Liver (tissue), 9 donors: ENCODE measurements around the gene CLN6. TPM values are rescaled to one million over a fixed set of nuclear protein-coding genes. Genes with fewer than 3 reads are reported as not detected.
"Not testable (repeated sequence)": the region's sequence is repeated elsewhere in the genome, so short reads cannot be mapped to it uniquely, and the experiment has no call there.

Experiments used
- DNase-seq: peaks from one replicate; pipeline ENCODE4 v3.0.0-alpha.2; 2017; ENCODE audit warnings: low spot score
- H3K27ac ChIP-seq, 2 donors: one replicate each; pipeline ENCODE4 v1.7.0; 2013; ENCODE audit warnings: inconsistent platforms in 2 of 2, low read length in 2 of 2, control low read depth in 1 of 2, low read depth in 1 of 2, mild to moderate bottlenecking in 1 of 2
- H3K27me3 ChIP-seq, 4 donors: one replicate each; pipeline versions ENCODE4 v1.6.1 to v1.7.0; 2013; ENCODE audit warnings: low read length in 3 of 4, inconsistent platforms in 1 of 4, mild to moderate bottlenecking in 1 of 4, moderate library complexity in 1 of 4; ENCODE audit not compliant: control insufficient read depth in 4 of 4, insufficient read depth in 4 of 4
- H3K36me3 ChIP-seq, 4 donors: one replicate each; pipeline versions ENCODE4 v1.6.1 to v1.7.0; 2013; ENCODE audit warnings: low read length in 3 of 4, mild to moderate bottlenecking in 3 of 4, low read depth in 1 of 4, moderate library complexity in 1 of 4; ENCODE audit not compliant: control insufficient read depth in 4 of 4, insufficient read depth in 3 of 4
- H3K4me1 ChIP-seq, 4 donors: one replicate each; pipeline versions ENCODE4 v1.6.1 to v1.7.0; 2013; ENCODE audit warnings: low read length in 3 of 4, mild to moderate bottlenecking in 3 of 4, moderate library complexity in 1 of 4; ENCODE audit not compliant: control insufficient read depth in 4 of 4, insufficient read depth in 4 of 4
- H3K4me3 ChIP-seq, 3 donors: one replicate each; pipeline versions ENCODE4 v1.6.1 to v1.7.0; 2013; ENCODE audit warnings: low read length in 3 of 3, control low read depth in 1 of 3, low read depth in 1 of 3, mild to moderate bottlenecking in 1 of 3
- H3K9ac ChIP-seq, 2 donors: one replicate each; pipeline ENCODE4 v1.7.0; 2013; ENCODE audit warnings: low read length in 2 of 2, mild to moderate bottlenecking in 2 of 2, moderate library complexity in 2 of 2, control low read depth in 1 of 2, low read depth in 1 of 2
- H3K9me3 ChIP-seq, 4 donors: one replicate each; pipeline versions ENCODE4 v1.6.1 to v1.7.0; 2013; ENCODE audit warnings: low read length in 3 of 4; ENCODE audit not compliant: control insufficient read depth in 4 of 4
- ATF3 ChIP-seq: IDR thresholded peaks from 2 replicates; pipeline ENCODE4 v1.6.1; 2016; ENCODE audit warnings: antibody characterized with exemption
- HNF4A ChIP-seq, 2 donors: conservative IDR thresholded peaks; 2 replicates each; pipeline ENCODE4 v1.6.1; 2016; ENCODE audit warnings: antibody characterized with exemption in 2 of 2, mild to moderate bottlenecking in 2 of 2
- HNF4G ChIP-seq: IDR thresholded peaks from 2 replicates; pipeline ENCODE4 v1.6.1; 2016; ENCODE audit warnings: antibody characterized with exemption
- NR2F2 ChIP-seq: IDR thresholded peaks from 2 replicates; pipeline ENCODE4 v1.6.1; 2016; ENCODE audit warnings: antibody characterized with exemption
- RAD21 ChIP-seq, 2 donors: IDR thresholded peaks; 2 replicates each; pipeline ENCODE4 v1.6.1; 2016; ENCODE audit warnings: antibody characterized with exemption in 2 of 2, mild to moderate bottlenecking in 2 of 2
- RXRA ChIP-seq, 2 donors: IDR thresholded peaks; 2 replicates each; pipeline ENCODE4 v1.6.1; 2017 to 2018; ENCODE audit warnings: antibody characterized with exemption in 2 of 2, mild to moderate bottlenecking in 1 of 2
- SP1 ChIP-seq: IDR thresholded peaks from 2 replicates; pipeline ENCODE4 v1.6.1; 2018; ENCODE audit warnings: antibody characterized with exemption, mild to moderate bottlenecking
- TAF1 ChIP-seq: conservative IDR thresholded peaks from 2 replicates; pipeline ENCODE4 v1.6.1; 2016; ENCODE audit warnings: antibody characterized with exemption, mild to moderate bottlenecking
- YY1 ChIP-seq: IDR thresholded peaks from 2 replicates; pipeline ENCODE4 v1.6.1; 2016; ENCODE audit warnings: antibody characterized with exemption, mild to moderate bottlenecking
- ZBTB33 ChIP-seq: IDR thresholded peaks from 2 replicates; pipeline ENCODE4 v1.6.1; 2016; ENCODE audit warnings: antibody characterized with exemption
- WGBS: extraction: QIAGEN DNeasy Blood & Tissue Kit; methylation state at CpG from one replicate; pipeline ENCODE4 v1.1.7; 2013; 5-methylcytosine and 5-hydroxymethylcytosine counted together
- polyA plus RNA-seq, 2 donors: library from polyadenylated mRNA; stranded (reverse) in 1 of 2; unstranded in 1 of 2; fragments of 200-250 nt in 1 of 2; fragments of >200 nt in 1 of 2; fragmentation: Nextera tagmentation in 1 of 2; extraction: Ambion mirVana in 1 of 2; gene quantifications; one replicate each; pipeline versions ENCODE4 v1.2.1 to v1.2.3, GENCODE V29; 2013 to 2015
- total RNA-seq, 2 donors: library from RNA; depleted of rRNA; stranded (reverse); fragments of >200 nt; gene quantifications; one replicate each; pipeline ENCODE4 v1.2.3, GENCODE V29; 2014
- donor health status: healthy.
- donor health status: healthy.
- donor health status: healthy.
- donor health status: healthy.
- donor health status: healthy.

The CLN6 gene
- total and polyA plus RNA-seq, 4 donors = 7.2 to 21.2 (median 15.4) TPM

GRCh38 chr15:68224108-68224507 lies 5.4 kb downstream of the CLN6 start:
- Histone ChIP-seq H3K4me1 (peaks cover 6 to 24% (median 18%) of the 10 kb centered on the region in 4 donors), H3K9me3 (no peaks in the 10 kb centered on the region), H3K4me3 (no peak overlapping the region), H3K9ac (no peak overlapping the region), H3K27ac (no peak overlapping the region), H3K36me3 (no peaks in the 10 kb centered on the region), H3K27me3 (no peaks in the 10 kb centered on the region)
- 29% methylated on average over 3 of the region's 3 CpGs for WGBS
- TF ChIP-seq HNF4G (peak; percentile 64), SP1 (peak; percentile 56), RXRA (IDR thresholded peaks at IDR 0.05) (peak; percentile 42 to 60), TAF1 (no peak), YY1 (no peak), NR2F2 (peak; percentile 59), ATF3 (peak; percentile 26), RAD21 (IDR thresholded peaks at IDR 0.05) (peak in 1 of 2 donors; percentile 11), HNF4A (conservative IDR thresholded peaks at IDR 0.05) (peak; percentile 88 to 92)
- no peak for DNase-seq

GRCh38 chr15:68223171-68223570 lies 6.4 kb downstream of the CLN6 start:
- 90% methylated on average over 6 of the region's 6 CpGs for WGBS
- H3K9me3 ChIP-seq = no peaks in the 10 kb centered on the region
- no peak for DNase-seq
- H3K4me3 ChIP-seq = no peak overlapping the region
- no peak overlapping the region for H3K9ac ChIP-seq
- TF ChIP-seq ZBTB33 (no peak), HNF4G (no peak)
- no peak overlapping the region for H3K27ac ChIP-seq
- H3K27me3 ChIP-seq = no peaks in the 10 kb centered on the region
- H3K36me3 ChIP-seq = no peaks in the 10 kb centered on the region
- peaks cover 5 to 16% (median 11%) of the 10 kb centered on the region in 4 donors for H3K4me1 ChIP-seq

- H3K9me3 ChIP-seq, H3K27me3 ChIP-seq, DNase-seq, H3K4me3 ChIP-seq, H3K9ac ChIP-seq, H3K36me3 ChIP-seq, H3K27ac ChIP-seq: not testable (repeated sequence)
- WGBS = 93% methylated on average over 18 of the region's 18 CpGs
- H3K4me1 ChIP-seq = peaks cover 0 to 14% (median 6%) of the 10 kb centered on the region in 4 donors
These were observed 7.1 kb downstream of the CLN6 start for GRCh38 chr15:68222432-68222743.

GRCh38 chr15:68221530-68222431 lies 7.7 kb downstream of the CLN6 start:
- not testable (repeated sequence) for H3K9me3 ChIP-seq, H3K27me3 ChIP-seq, H3K36me3 ChIP-seq, H3K9ac ChIP-seq, H3K27ac ChIP-seq, DNase-seq, H3K4me3 ChIP-seq
- 87% methylated on average over 55 of the region's 55 CpGs for WGBS
- peaks cover 0 to 14% (median 6%) of the 10 kb centered on the region in 4 donors for H3K4me1 ChIP-seq
